SH-SY5Y (cell line): ENCODE results near the gene OR2AE1.

ENCODE experiments used
- GATA2 ChIP-seq: IDR thresholded peaks from 2 replicates; pipeline ENCODE4 v1.6.1; 2011; ENCODE audit warnings: mild to moderate bottlenecking, low read depth, low read length
- GATA3 ChIP-seq: IDR thresholded peaks from 2 replicates; pipeline ENCODE4 v1.6.1; 2011; ENCODE audit warnings: low read depth, mild to moderate bottlenecking, low read length, moderate library complexity

The OR2AE1 gene

GRCh38 chr7:99876933-99877332 lies at the start of gene OR2AE1:
Gene OR2AE1 (minus strand): TSS chr7:99877033. CDS start chr7:99877033, 0 bp downstream.
- no peak for TF ChIP-seq GATA3
- TF ChIP-seq GATA2 = no peak

- no peak for TF ChIP-seq GATA2
- no peak for TF ChIP-seq GATA3
These were observed 49.5 kb upstream of the OR2AE1 start for GRCh38 chr7:99926321-99926720.

GRCh38 chr7:99923200-99923599 lies 46.4 kb upstream of the OR2AE1 start:
- TF ChIP-seq GATA2 = no peak
- TF ChIP-seq GATA3 = no peak

- TF ChIP-seq GATA3 = no peak
- no peak for TF ChIP-seq GATA2
These were observed 43.3 kb upstream of the OR2AE1 start for GRCh38 chr7:99920149-99920548.

GRCh38 chr7:99919814-99920112 lies 42.9 kb upstream of the OR2AE1 start:
- no peak for TF ChIP-seq GATA2
- no peak for TF ChIP-seq GATA3

- TF ChIP-seq GATA2 (no peak), GATA3 (no peak)
These were observed 42.4 kb upstream of the OR2AE1 start, which contains the start of gene TRIM4 for GRCh38 chr7:99918959-99919813. Gene TRIM4 (minus strand): TSS chr7:99919530. CDS start chr7:99919401, 129 bp downstream.

- TF ChIP-seq GATA3 = no peak
- TF ChIP-seq GATA2 = no peak
These were observed 34.1 kb upstream of the OR2AE1 start for GRCh38 chr7:99910976-99911375.

GRCh38 chr7:99901581-99901980 lies 24.7 kb upstream of the OR2AE1 start:
- TF ChIP-seq GATA2 (no peak), GATA3 (no peak)

GRCh38 chr7:99899830-99900519 lies 23.1 kb upstream of the OR2AE1 start:
- TF ChIP-seq GATA3 = no peak
- TF ChIP-seq GATA2 = no peak

GRCh38 chr7:99898836-99899235 lies 22.0 kb upstream of the OR2AE1 start:
- TF ChIP-seq GATA2 (no peak), GATA3 (no peak)

- TF ChIP-seq GATA3 (no peak), GATA2 (no peak)
These were observed 21.2 kb upstream of the OR2AE1 start for GRCh38 chr7:99898023-99898357.

- TF ChIP-seq GATA2 (no peak), GATA3 (no peak)
These were observed 20.6 kb upstream of the OR2AE1 start for GRCh38 chr7:99897322-99898022.

GRCh38 chr7:99894738-99895137 lies 17.9 kb upstream of the OR2AE1 start:
- TF ChIP-seq GATA2 (no peak), GATA3 (no peak)

GRCh38 chr7:99893280-99893679 lies 16.4 kb upstream of the OR2AE1 start:
- TF ChIP-seq GATA3 (no peak), GATA2 (no peak)

GRCh38 chr7:99881370-99881769 lies 4.5 kb upstream of the OR2AE1 start:
- TF ChIP-seq GATA3 (no peak), GATA2 (no peak)

- TF ChIP-seq GATA3 (no peak), GATA2 (no peak)
These were observed 342 bp downstream of the OR2AE1 start for GRCh38 chr7:99876491-99876890.
